K562 (cell line): Measurements from ENCODE around the gene FANCD2. TPM values are rescaled to one million over a fixed set of nuclear protein-coding genes. Genes with fewer than 3 reads are reported as not detected.

ENCODE experiments used
- ATAC-seq: fragments of 200-7000 bp; cut with Tn5 transposase; 3 replicates; pipeline ENCODE4 v1.9.1; 2020; ENCODE audit warnings: moderate library complexity
- BruUV-seq: library from RNA; stranded (reverse); fragments of 400-500 nt; replicated peaks from 2 replicates; lab custom pipeline; 2021; lab: Mats Ljungman, UMichigan
- CTCF ChIA-PET: fragments of 300-600 bp; formaldehyde crosslinking; extraction: SDS; loops from one replicate; lab custom pipeline; 2021; ENCODE audit warnings: low intra/inter-chr PET ratio; lab: Yijun Ruan, JAX
- POLR2A ChIA-PET: fragments of 300-600, 350-650 bp; sonication (Branson Sonifier 250); formaldehyde crosslinking; extraction: SDS; loops from one replicate; lab custom pipeline; 2021; ENCODE audit warnings: antibody characterized with exemption, inconsistent platforms; lab: Yijun Ruan, JAX
- DNase-seq, 4 experiments: peaks; one replicate each; pipeline versions ENCODE4 v3.0.0 to v3.0.0-alpha.2; 2011 to 2018; ENCODE audit warnings: low spot score in 3 of 4, mixed read lengths in 3 of 4; ENCODE audit errors: extremely low read depth in 1 of 4
- FAIRE-seq: peaks from 2 replicates; lab custom pipeline; 2011; peaks lifted over from hg19 to GRCh38; lab: Jason Lieb, UNC
- H2AFZ ChIP-seq: 2 replicates; pipeline ENCODE4 v1.6.0; 2011; ENCODE audit warnings: low read depth, low read length, control low read depth, inconsistent platforms
- H3K27ac ChIP-seq: fragments of 200-600 bp; 3 replicates; pipeline ENCODE4 v1.8.0; 2011; ENCODE audit warnings: low read depth, mild to moderate bottlenecking, control low read depth, inconsistent platforms, low read length, moderate library complexity, mixed read lengths; ENCODE audit errors: extremely low read depth
- H3K27me3 ChIP-seq, 2 experiments: fragments of 300-600 bp in 1 of 2; 2 replicates in 1 of 2; 3 replicates in 1 of 2; pipeline versions ENCODE4 v1.6.0 to v1.8.0; 2011; ENCODE audit warnings: inconsistent platforms in 2 of 2, low read length in 2 of 2, mild to moderate bottlenecking in 1 of 2, mixed read lengths in 1 of 2, moderate library complexity in 1 of 2; ENCODE audit not compliant: control insufficient read depth in 2 of 2, insufficient read depth in 2 of 2
- H3K36me3 ChIP-seq: fragments of 300-600 bp; 3 replicates; pipeline ENCODE4 v1.8.0; 2011; ENCODE audit warnings: mild to moderate bottlenecking, low read length, inconsistent platforms; ENCODE audit not compliant: control insufficient read depth, insufficient read depth
- H3K4me1 ChIP-seq, 2 experiments: fragments of 200-600 bp in 1 of 2; replicated peaks in 1 of 2; 2 replicates in 1 of 2; 3 replicates in 1 of 2; pipeline versions ENCODE4 v1.5.1 to v1.8.0; 2011; ENCODE audit warnings: inconsistent platforms in 2 of 2, low read length in 2 of 2, mild to moderate bottlenecking in 1 of 2, mixed read lengths in 1 of 2, moderate library complexity in 1 of 2; ENCODE audit not compliant: control insufficient read depth in 2 of 2, insufficient read depth in 2 of 2
- H3K4me2 ChIP-seq: 2 replicates; pipeline ENCODE4 v1.6.1; 2011; ENCODE audit warnings: low read length, control low read depth, inconsistent platforms, mixed read lengths; ENCODE audit not compliant: insufficient read depth
- H3K4me3 ChIP-seq: fragments of 200-600 bp; sonication (generic), shearing (Covaris generic); 2 replicates; pipeline ENCODE4 v1.5.1; 2016; ENCODE audit warnings: control low read depth, inconsistent platforms
- H3K79me2 ChIP-seq: fragments of 200-600 bp; 3 replicates; pipeline ENCODE4 v1.8.0; 2011; ENCODE audit warnings: low read length, inconsistent platforms; ENCODE audit not compliant: control insufficient read depth, insufficient read depth
- H3K9ac ChIP-seq, 2 experiments: 2 replicates each; pipeline versions ENCODE4 v1.6.0 to v1.6.1; 2011; ENCODE audit warnings: low read depth in 2 of 2, low read length in 2 of 2, control low read depth in 1 of 2, inconsistent platforms in 1 of 2, mild to moderate bottlenecking in 1 of 2, mixed read lengths in 1 of 2; ENCODE audit not compliant: insufficient read depth in 1 of 2
- H3K9me1 ChIP-seq: one replicate; pipeline ENCODE4 v1.6.0; 2011; ENCODE audit warnings: inconsistent platforms, mild to moderate bottlenecking, low read length, moderate library complexity; ENCODE audit not compliant: control insufficient read depth, insufficient read depth
- H3K9me3 ChIP-seq: replicated peaks from 2 replicates; pipeline ENCODE4 v1.5.1; 2011; ENCODE audit warnings: low read depth, low read length, inconsistent platforms; ENCODE audit not compliant: control insufficient read depth, insufficient read depth
- H4K20me1 ChIP-seq: replicated peaks from 2 replicates; pipeline ENCODE4 v1.6.1; 2011; ENCODE audit warnings: low read length, inconsistent platforms, mixed read lengths; ENCODE audit not compliant: control insufficient read depth, insufficient read depth
- AFF4 ChIP-seq: sonication (generic); formaldehyde crosslinking; IDR thresholded peaks from 2 replicates; pipeline ENCODE4 v1.8.0; 2023; ENCODE audit warnings: mild to moderate bottlenecking, missing genetic modification reagents
- BCOR ChIP-seq: fragments of 450-650 bp; IDR thresholded peaks from 2 replicates; pipeline ENCODE4 v1.6.1; 2016
- CBX5 ChIP-seq: IDR thresholded peaks from 2 replicates; pipeline ENCODE4 v1.6.1; 2014; ENCODE audit warnings: low read depth, borderline replicate concordance
- HMG20B ChIP-seq: fragments of 250-450 bp; sonication (Bioruptor Pico); IDR thresholded peaks from 2 replicates; pipeline ENCODE4 v1.5.0; 2021; ENCODE audit warnings: mild to moderate bottlenecking
- RNF2 ChIP-seq: sonication (generic); IDR thresholded peaks from 2 replicates; pipeline ENCODE4 v1.6.1; 2016
- SIRT6 ChIP-seq: IDR thresholded peaks from one replicate; pipeline ENCODE4 v1.6.1; 2012; ENCODE audit warnings: low read depth, mild to moderate bottlenecking, control low read depth, inconsistent platforms, low read length, moderate library complexity
- TAF9B ChIP-seq: fragments of 450-650 bp; IDR thresholded peaks from 2 replicates; pipeline ENCODE4 v1.6.1; 2018; ENCODE audit warnings: mild to moderate bottlenecking; ENCODE audit not compliant: partially characterized antibody
- ZBTB7A ChIP-seq: IDR thresholded peaks from 2 replicates; pipeline ENCODE4 v1.6.1; 2011; ENCODE audit warnings: low read depth, mild to moderate bottlenecking, low read length, moderate library complexity, borderline replicate concordance; ENCODE audit not compliant: control insufficient read depth
- ZFX ChIP-seq: sonication (generic); formaldehyde crosslinking; IDR thresholded peaks from 2 replicates; pipeline ENCODE4 v1.8.0; 2022; ENCODE audit warnings: mild to moderate bottlenecking, missing genetic modification reagents, moderate library complexity
- ZNF124 ChIP-seq: sonication (generic); formaldehyde crosslinking; IDR thresholded peaks from 2 replicates; pipeline ENCODE4 v1.8.1; 2022; ENCODE audit warnings: missing genetic modification reagents
- ZNF644 ChIP-seq: fragments of 200-800 bp; sonication (Bioruptor generic); IDR thresholded peaks from 2 replicates; pipeline ENCODE4 v1.6.1; 2016; ENCODE audit warnings: low read depth, missing genetic modification characterization, missing compliant biosample characterization
- ZNF77 ChIP-seq: fragments of 250-450 bp; sonication (Bioruptor Pico); IDR thresholded peaks from 2 replicates; pipeline ENCODE4 v1.5.0; 2020
- WGBS: fragments of 100-300 bp; shearing (Covaris generic); methylation state at CpG from one replicate; pipeline ENCODE4 v1.1.6; 2016; ENCODE audit warnings: low coverage, mixed read lengths; ENCODE audit not compliant: insufficient coverage; ENCODE audit errors: missing lambda C conversion rate; 5-methylcytosine and 5-hydroxymethylcytosine counted together
- in situ Hi-C: fragments of 300-500 bp; cut with MboI; formaldehyde crosslinking; loops from 4 replicates; pipeline ENCODE4 v1.15.0; 2018; ENCODE audit warnings: inconsistent platforms, mixed read lengths
- intact Hi-C: fragments of 100-400 bp; cut with micrococcal nuclease; formaldehyde crosslinking; loops from 2 replicates; pipeline ENCODE4 v1.14.2; 2022
- polyA plus RNA-seq, 8 experiments: library from polyadenylated mRNA; depleted of rRNA in 4 of 8; stranded (reverse) in 5 of 8; unstranded in 3 of 8; fragments of >200 nt; fragmentation: Nextera tagmentation in 2 of 8; fragmentation: Illumina TruSeq in 1 of 8; extraction: Ambion mirVana in 2 of 8; extraction: Trizol in 1 of 8; gene quantifications; 2 replicates each; pipeline versions ENCODE4 v1.2.1 to v1.2.3, GENCODE V29; 2011 to 2014; ENCODE audit warnings: inconsistent platforms in 1 of 8, missing spikeins in 1 of 8
- total RNA-seq, 7 experiments: library from RNA; depleted of rRNA in 6 of 7; stranded (reverse); fragments of >200 nt in 6 of 7; fragmentation: Illumina TruSeq in 2 of 7; extraction: Trizol in 2 of 7; gene quantifications; 2 replicates each; pipeline versions ENCODE4 v1.2.1 to v1.2.3, GENCODE V29; 2011 to 2021; ENCODE audit warnings: low replicate concordance in 1 of 7
- TF ChIP-seq, protein P1 (sequence below): fragments of 450-650 bp; IDR thresholded peaks from 2 replicates; pipeline ENCODE4 v1.6.1; 2016; ENCODE audit warnings: low read depth

Gene FANCD2
- total and polyA plus RNA-seq, 9 of the 15 experiments (the other 6 are each of a cell fraction or from before 2014, with no cell fraction given): 59.4 to 137 (median 96.1) TPM

GRCh38 chr3:10108091-10108490 lies 81.9 kb downstream of the FANCD2 start, which contains the start of gene FANCD2OS:
Gene FANCD2OS (minus strand): TSS chr3:10108255. CDS start chr3:10104774, 3,481 bp downstream.
- Histone ChIP-seq H3K79me2 (no peaks in the 10 kb centered on the region), H3K27ac (no peak within 1 kb of the TSS), H3K9me3 (no peaks in the 10 kb centered on the region), H3K4me1 (peaks cover 0 to 5% of the 10 kb centered on the region in 2 experiments; a peak in 3 of 5 replicates), H3K36me3 (peaks cover 6% of the 10 kb centered on the region; the same call in 1 of the 3 replicates), H3K4me3 (no peak within 1 kb of the TSS), H4K20me1 (no peaks in the 10 kb centered on the region), H2AFZ (no peak within 1 kb of the TSS), H3K4me2 (no peak within 1 kb of the TSS), H3K9me1 (no peaks in the 10 kb centered on the region), H3K27me3 (no peaks in the 10 kb centered on the region), H3K9ac (no peak within 1 kb of the TSS)
- DNase-seq (no peak), FAIRE-seq (no peak), ATAC-seq (no peak)
- CTCF ChIA-PET: no interaction called here
- POLR2A ChIA-PET: interaction anchor here (1.6 kb wide), 1 partner anchor 8 kb away, joined by 8 read pairs; no protein-coding TSS in a partner anchor
- intact Hi-C loops (no loop called here), in situ Hi-C loops (no loop called here)
- no TSS peak for BruUV-seq
- 96% methylated on average over 20 of the region's 28 CpGs for whole genome bisulfite sequencing
- TF ChIP-seq TAF9B (no peak), ZNF124 (no peak), ZBTB7A (no peak), ZNF77 (CRISPR knock-in tag) (no peak), AFF4 (no peak), RNF2 (no peak), SIRT6 (no peak), HMG20B (CRISPR knock-in tag) (no peak), BCOR (no peak), ZFX (no peak), CBX5 (no peak), ZNF644 (tag) (no peak)
- TF ChIP-seq, protein P1, sequence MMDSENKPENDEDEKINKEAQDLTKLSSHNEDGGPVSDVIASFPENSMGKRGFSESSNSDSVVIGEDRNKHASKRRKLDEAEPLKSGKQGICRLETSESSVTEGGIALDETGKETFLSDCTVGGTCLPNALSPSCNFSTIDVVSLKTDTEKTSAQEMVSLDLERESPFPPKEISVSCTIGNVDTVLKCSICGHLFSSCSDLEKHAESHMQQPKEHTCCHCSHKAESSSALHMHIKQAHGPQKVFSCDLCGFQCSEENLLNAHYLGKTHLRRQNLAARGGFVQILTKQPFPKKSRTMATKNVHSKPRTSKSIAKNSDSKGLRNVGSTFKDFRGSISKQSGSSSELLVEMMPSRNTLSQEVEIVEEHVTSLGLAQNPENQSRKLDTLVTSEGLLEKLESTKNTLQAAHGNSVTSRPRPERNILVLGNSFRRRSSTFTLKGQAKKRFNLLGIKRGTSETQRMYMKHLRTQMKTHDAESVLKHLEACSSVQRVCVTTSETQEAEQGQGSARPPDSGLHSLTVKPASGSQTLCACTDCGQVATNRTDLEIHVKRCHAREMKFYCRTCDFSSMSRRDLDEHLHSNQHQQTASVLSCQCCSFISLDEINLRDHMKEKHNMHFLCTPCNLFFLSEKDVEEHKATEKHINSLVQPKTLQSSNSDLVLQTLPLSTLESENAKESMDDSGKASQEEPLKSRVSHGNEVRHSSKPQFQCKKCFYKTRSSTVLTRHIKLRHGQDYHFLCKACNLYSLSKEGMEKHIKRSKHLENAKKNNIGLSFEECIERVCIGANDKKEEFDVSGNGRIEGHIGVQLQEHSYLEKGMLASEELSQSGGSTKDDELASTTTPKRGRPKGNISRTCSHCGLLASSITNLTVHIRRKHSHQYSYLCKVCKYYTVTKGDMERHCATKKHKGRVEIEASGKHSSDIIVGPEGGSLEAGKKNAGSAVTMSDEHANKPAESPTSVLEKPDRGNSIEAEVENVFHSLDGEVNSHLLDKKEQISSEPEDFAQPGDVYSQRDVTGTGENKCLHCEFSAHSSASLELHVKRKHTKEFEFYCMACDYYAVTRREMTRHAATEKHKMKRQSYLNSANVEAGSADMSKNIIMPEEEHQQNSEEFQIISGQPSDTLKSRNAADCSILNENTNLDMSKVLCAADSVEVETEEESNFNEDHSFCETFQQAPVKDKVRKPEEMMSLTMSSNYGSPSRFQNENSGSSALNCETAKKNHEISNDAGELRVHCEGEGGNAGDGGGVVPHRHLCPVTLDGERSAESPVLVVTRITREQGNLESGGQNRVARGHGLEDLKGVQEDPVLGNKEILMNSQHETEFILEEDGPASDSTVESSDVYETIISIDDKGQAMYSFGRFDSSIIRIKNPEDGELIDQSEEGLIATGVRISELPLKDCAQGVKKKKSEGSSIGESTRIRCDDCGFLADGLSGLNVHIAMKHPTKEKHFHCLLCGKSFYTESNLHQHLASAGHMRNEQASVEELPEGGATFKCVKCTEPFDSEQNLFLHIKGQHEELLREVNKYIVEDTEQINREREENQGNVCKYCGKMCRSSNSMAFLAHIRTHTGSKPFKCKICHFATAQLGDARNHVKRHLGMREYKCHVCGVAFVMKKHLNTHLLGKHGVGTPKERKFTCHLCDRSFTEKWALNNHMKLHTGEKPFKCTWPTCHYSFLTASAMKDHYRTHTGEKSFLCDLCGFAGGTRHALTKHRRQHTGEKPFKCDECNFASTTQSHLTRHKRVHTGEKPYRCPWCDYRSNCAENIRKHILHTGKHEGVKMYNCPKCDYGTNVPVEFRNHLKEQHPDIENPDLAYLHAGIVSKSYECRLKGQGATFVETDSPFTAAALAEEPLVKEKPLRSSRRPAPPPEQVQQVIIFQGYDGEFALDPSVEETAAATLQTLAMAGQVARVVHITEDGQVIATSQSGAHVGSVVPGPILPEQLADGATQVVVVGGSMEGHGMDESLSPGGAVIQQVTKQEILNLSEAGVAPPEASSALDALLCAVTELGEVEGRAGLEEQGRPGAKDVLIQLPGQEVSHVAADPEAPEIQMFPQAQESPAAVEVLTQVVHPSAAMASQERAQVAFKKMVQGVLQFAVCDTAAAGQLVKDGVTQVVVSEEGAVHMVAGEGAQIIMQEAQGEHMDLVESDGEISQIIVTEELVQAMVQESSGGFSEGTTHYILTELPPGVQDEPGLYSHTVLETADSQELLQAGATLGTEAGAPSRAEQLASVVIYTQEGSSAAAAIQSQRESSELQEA: no peak
